ENCODE results near the gene TREML1.

TREML1 gene

GRCh38 chr6:41160933-41161332 lies 6.8 kb upstream of the TREML1 start:
- no peak overlapping the region for H3K4me3 ChIP-seq (ENCODE audit: low read length)
- no peak for TF ChIP-seq CTCF (conservative IDR thresholded peaks at IDR 0.05; ENCODE audit: low read depth, low read length)
- DNase-seq (ENCODE audit: low read depth) = no peak

- TF ChIP-seq CTCF (conservative IDR thresholded peaks at IDR 0.05; ENCODE audit: low read depth, low read length) = no peak
- H3K4me3 ChIP-seq (ENCODE audit: low read length) = no peak overlapping the region
- DNase-seq (ENCODE audit: low read depth) = no peak
Observed at GRCh38 chr6:41159415-41160082, 5.4 kb upstream of the TREML1 start.

GRCh38 chr6:41157323-41157722 lies 3.2 kb upstream of the TREML1 start:
- no peak for DNase-seq (ENCODE audit: low read depth)
- no peak overlapping the region for H3K4me3 ChIP-seq (ENCODE audit: low read length)

GRCh38 chr6:41156771-41157170 lies 2.6 kb upstream of the TREML1 start:
- no peak overlapping the region for H3K4me3 ChIP-seq (ENCODE audit: low read length)
- no peak for TF ChIP-seq CTCF (conservative IDR thresholded peaks at IDR 0.05; ENCODE audit: low read depth, low read length)
- DNase-seq (ENCODE audit: low read depth) = no peak

More at GRCh38 chr6:41157323-41157722, 3.2 kb upstream of the TREML1 start:
- TF ChIP-seq CTCF (conservative IDR thresholded peaks at IDR 0.05; ENCODE audit: low read depth, low read length) = no peak

- TF ChIP-seq CTCF (conservative IDR thresholded peaks at IDR 0.05; ENCODE audit: low read depth, low read length) = no peak
- DNase-seq (ENCODE audit: low read depth) = no peak
- no peak overlapping the region for H3K4me3 ChIP-seq (ENCODE audit: low read length)
Observed at GRCh38 chr6:41156001-41156400, 1.9 kb upstream of the TREML1 start.

GRCh38 chr6:41155132-41155805 lies 1.1 kb upstream of the TREML1 start:
- no peak overlapping the region for H3K4me3 ChIP-seq (ENCODE audit: low read length)
- no peak for DNase-seq (ENCODE audit: low read depth)
- TF ChIP-seq CTCF (conservative IDR thresholded peaks at IDR 0.05; ENCODE audit: low read depth, low read length) = no peak

GRCh38 chr6:41153451-41153850 lies 696 bp downstream of the TREML1 start:
- no peak for TF ChIP-seq CTCF (conservative IDR thresholded peaks at IDR 0.05; ENCODE audit: low read depth, low read length)
- no peak overlapping the region for H3K4me3 ChIP-seq (ENCODE audit: low read length)
- no peak for DNase-seq (ENCODE audit: low read depth)
